HepG2 (cell line): Measurements from ENCODE around the gene RASD1. TPM values are rescaled to one million over a fixed set of nuclear protein-coding genes. Genes with fewer than 3 reads are reported as not detected.
A peak's percentile ranks its signal among the peaks of the same experiment; 100 is the strongest.

Source experiments
- EEA1 ChIP-seq: sonication (generic); formaldehyde crosslinking; IDR thresholded peaks from 2 replicates; pipeline ENCODE4 v1.5.1; 2020; ENCODE audit warnings: mild to moderate bottlenecking, missing genetic modification reagents, borderline replicate concordance
- KLF13 ChIP-seq: sonication (generic); formaldehyde crosslinking; IDR thresholded peaks from 2 replicates; pipeline ENCODE4 v1.4.0; 2020; ENCODE audit warnings: mild to moderate bottlenecking, missing genetic modification reagents
- MEIS1 ChIP-seq: sonication (generic); formaldehyde crosslinking; IDR thresholded peaks from 2 replicates; pipeline ENCODE4 v1.9.0; 2021; ENCODE audit warnings: mild to moderate bottlenecking, missing genetic modification reagents, moderate library complexity, borderline replicate concordance
- NCOA1 ChIP-seq: sonication (generic); formaldehyde crosslinking; IDR thresholded peaks from 2 replicates; pipeline ENCODE4 v1.9.0; 2021; ENCODE audit warnings: missing genetic modification reagents
- NR1H2 ChIP-seq: sonication (generic); formaldehyde crosslinking; IDR thresholded peaks from 2 replicates; pipeline ENCODE4 v1.8.1; 2022; ENCODE audit warnings: low read depth, missing genetic modification reagents, borderline replicate concordance
- PHF8 ChIP-seq: sonication (generic); formaldehyde crosslinking; IDR thresholded peaks from 2 replicates; pipeline ENCODE4 v1.5.0; 2020; ENCODE audit warnings: missing genetic modification reagents
- SALL1 ChIP-seq: sonication (generic); formaldehyde crosslinking; IDR thresholded peaks from 2 replicates; pipeline ENCODE4 v1.8.0; 2022; ENCODE audit warnings: mild to moderate bottlenecking, missing genetic modification reagents
- SNAPC2 ChIP-seq: sonication (generic); formaldehyde crosslinking; IDR thresholded peaks from 2 replicates; pipeline ENCODE4 v1.8.1; 2022; ENCODE audit warnings: mild to moderate bottlenecking, missing genetic modification reagents
- ZC3H4 ChIP-seq: sonication (generic); formaldehyde crosslinking; IDR thresholded peaks from 2 replicates; pipeline ENCODE4 v1.4.0; 2020; ENCODE audit warnings: missing genetic modification reagents, borderline replicate concordance
- ZNF292 ChIP-seq: sonication (generic); formaldehyde crosslinking; IDR thresholded peaks from 2 replicates; pipeline ENCODE4 v1.8.1; 2022; ENCODE audit warnings: mild to moderate bottlenecking, low read depth, missing genetic modification reagents, borderline replicate concordance
- ZNF34 ChIP-seq: sonication (generic); formaldehyde crosslinking; IDR thresholded peaks from 2 replicates; pipeline ENCODE4 v1.4.0; 2020; ENCODE audit warnings: mild to moderate bottlenecking, missing genetic modification reagents, borderline replicate concordance
- ZNF496 ChIP-seq: sonication (generic); formaldehyde crosslinking; IDR thresholded peaks from 2 replicates; pipeline ENCODE4 v1.8.1; 2023; ENCODE audit warnings: mild to moderate bottlenecking, moderate library complexity, missing genetic modification reagents; ENCODE audit not compliant: insufficient replicate concordance
- ZNF772 ChIP-seq: sonication (generic); formaldehyde crosslinking; IDR thresholded peaks from 2 replicates; pipeline ENCODE4 v1.5.0; 2020; ENCODE audit warnings: mild to moderate bottlenecking, missing genetic modification reagents
- polyA plus RNA-seq, 8 experiments: library from polyadenylated mRNA; depleted of rRNA in 3 of 8; stranded (reverse) in 7 of 8; unstranded in 1 of 8; fragments of >200 nt; fragmentation: Illumina TruSeq in 4 of 8; extraction: Trizol in 4 of 8; gene quantifications; 2 replicates each; pipeline versions ENCODE4 v1.2.1 to v1.2.3, GENCODE V29; 2011 to 2016; ENCODE audit warnings: low read depth in 4 of 8, missing spikeins in 1 of 8, mixed read lengths in 1 of 8; ENCODE audit not compliant: insufficient read depth in 1 of 8
- total RNA-seq, 5 experiments: library from RNA; depleted of rRNA; stranded (reverse); fragments of >200 nt; fragmentation: Illumina TruSeq; extraction: Trizol; gene quantifications; 2 replicates each; pipeline ENCODE4 v1.2.3, GENCODE V29; 2016; ENCODE audit warnings: low read depth in 1 of 5
- TF ChIP-seq, protein P1 (sequence below): sonication (generic); formaldehyde crosslinking; IDR thresholded peaks from 2 replicates; pipeline ENCODE4 v1.5.1; 2020; ENCODE audit warnings: mild to moderate bottlenecking, missing genetic modification reagents, moderate library complexity
- TF ChIP-seq, protein P2 (sequence below): sonication (generic); formaldehyde crosslinking; IDR thresholded peaks from 2 replicates; pipeline ENCODE4 v1.8.1; 2023; ENCODE audit warnings: mild to moderate bottlenecking, missing genetic modification reagents
- TF ChIP-seq, protein P3 (sequence below): sonication (generic); formaldehyde crosslinking; conservative IDR thresholded peaks from 2 replicates; pipeline ENCODE4 v1.5.0; 2020; ENCODE audit warnings: missing genetic modification reagents
- TF ChIP-seq, protein P4 (sequence below): sonication (generic); formaldehyde crosslinking; IDR thresholded peaks from 2 replicates; pipeline ENCODE4 v1.4.0; 2020; ENCODE audit warnings: mild to moderate bottlenecking, missing genetic modification reagents

Gene RASD1
- total and polyA plus RNA-seq, 2 of the 13 experiments (the other 11 are each of a cell fraction or from before 2014, with no cell fraction given) = 1.6 to 4.2 TPM

DNA sequence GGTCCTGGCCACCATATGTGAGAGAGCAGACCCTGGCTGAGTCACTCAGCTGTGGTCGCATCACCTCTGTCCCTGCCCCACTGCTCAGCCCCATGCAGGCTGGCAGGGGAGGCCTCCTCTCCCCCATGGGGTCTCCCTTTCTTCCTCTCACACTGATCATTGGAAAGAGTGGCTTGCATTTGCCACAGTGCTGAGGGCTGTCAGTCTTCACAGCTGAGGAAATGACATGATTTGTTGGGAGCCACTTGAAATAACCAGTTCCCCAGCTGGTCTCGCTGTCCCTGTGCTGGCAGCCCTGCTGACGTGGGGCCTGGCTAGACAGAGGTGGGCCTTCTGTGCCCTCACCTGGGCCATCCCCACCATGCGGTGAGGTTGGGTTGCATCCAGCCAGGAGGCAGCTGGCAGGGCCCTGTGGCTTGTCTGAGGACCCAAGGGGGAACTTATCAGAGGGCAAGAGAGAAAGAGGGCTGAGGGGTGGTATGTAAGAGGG, 49.5 kb downstream of the RASD1 start (continued):
- TF ChIP-seq, protein P1, sequence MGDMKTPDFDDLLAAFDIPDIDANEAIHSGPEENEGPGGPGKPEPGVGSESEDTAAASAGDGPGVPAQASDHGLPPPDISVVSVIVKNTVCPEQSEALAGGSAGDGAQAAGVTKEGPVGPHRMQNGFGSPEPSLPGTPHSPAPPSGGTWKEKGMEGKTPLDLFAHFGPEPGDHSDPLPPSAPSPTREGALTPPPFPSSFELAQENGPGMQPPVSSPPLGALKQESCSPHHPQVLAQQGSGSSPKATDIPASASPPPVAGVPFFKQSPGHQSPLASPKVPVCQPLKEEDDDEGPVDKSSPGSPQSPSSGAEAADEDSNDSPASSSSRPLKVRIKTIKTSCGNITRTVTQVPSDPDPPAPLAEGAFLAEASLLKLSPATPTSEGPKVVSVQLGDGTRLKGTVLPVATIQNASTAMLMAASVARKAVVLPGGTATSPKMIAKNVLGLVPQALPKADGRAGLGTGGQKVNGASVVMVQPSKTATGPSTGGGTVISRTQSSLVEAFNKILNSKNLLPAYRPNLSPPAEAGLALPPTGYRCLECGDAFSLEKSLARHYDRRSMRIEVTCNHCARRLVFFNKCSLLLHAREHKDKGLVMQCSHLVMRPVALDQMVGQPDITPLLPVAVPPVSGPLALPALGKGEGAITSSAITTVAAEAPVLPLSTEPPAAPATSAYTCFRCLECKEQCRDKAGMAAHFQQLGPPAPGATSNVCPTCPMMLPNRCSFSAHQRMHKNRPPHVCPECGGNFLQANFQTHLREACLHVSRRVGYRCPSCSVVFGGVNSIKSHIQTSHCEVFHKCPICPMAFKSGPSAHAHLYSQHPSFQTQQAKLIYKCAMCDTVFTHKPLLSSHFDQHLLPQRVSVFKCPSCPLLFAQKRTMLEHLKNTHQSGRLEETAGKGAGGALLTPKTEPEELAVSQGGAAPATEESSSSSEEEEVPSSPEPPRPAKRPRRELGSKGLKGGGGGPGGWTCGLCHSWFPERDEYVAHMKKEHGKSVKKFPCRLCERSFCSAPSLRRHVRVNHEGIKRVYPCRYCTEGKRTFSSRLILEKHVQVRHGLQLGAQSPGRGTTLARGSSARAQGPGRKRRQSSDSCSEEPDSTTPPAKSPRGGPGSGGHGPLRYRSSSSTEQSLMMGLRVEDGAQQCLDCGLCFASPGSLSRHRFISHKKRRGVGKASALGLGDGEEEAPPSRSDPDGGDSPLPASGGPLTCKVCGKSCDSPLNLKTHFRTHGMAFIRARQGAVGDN (CRISPR knock-in tag) = peak; percentile 82
- TF ChIP-seq EEA1 (CRISPR knock-in tag) = no peak
- 0 out of 2 replicates have a peak, but pooled peaks have one; percentile 1 for TF ChIP-seq ZNF292
- 0 out of 2 replicates have a peak, but pooled peaks have one; percentile 11 for TF ChIP-seq KLF13 (CRISPR knock-in tag)
- no peak for TF ChIP-seq ZNF496 (CRISPR knock-in tag)
- TF ChIP-seq, protein P2, sequence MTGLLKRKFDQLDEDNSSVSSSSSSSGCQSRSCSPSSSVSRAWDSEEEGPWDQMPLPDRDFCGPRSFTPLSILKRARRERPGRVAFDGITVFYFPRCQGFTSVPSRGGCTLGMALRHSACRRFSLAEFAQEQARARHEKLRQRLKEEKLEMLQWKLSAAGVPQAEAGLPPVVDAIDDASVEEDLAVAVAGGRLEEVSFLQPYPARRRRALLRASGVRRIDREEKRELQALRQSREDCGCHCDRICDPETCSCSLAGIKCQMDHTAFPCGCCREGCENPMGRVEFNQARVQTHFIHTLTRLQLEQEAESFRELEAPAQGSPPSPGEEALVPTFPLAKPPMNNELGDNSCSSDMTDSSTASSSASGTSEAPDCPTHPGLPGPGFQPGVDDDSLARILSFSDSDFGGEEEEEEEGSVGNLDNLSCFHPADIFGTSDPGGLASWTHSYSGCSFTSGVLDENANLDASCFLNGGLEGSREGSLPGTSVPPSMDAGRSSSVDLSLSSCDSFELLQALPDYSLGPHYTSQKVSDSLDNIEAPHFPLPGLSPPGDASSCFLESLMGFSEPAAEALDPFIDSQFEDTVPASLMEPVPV (CRISPR knock-in tag) = peak; percentile 5; the same call in 1 of the 2 replicates
- TF ChIP-seq ZNF34 = peak; percentile 18; the same call in 1 of the 2 replicates
- TF ChIP-seq ZC3H4 (CRISPR knock-in tag) = peak; percentile 19; the same call in 1 of the 2 replicates
- TF ChIP-seq NR1H2 = no peak
- TF ChIP-seq SALL1 (CRISPR knock-in tag) = no peak
- TF ChIP-seq MEIS1 (CRISPR knock-in tag) = no peak
- peak; percentile 64; the same call in 1 of the 2 replicates for TF ChIP-seq ZNF772 (CRISPR knock-in tag)
- TF ChIP-seq, protein P3, sequence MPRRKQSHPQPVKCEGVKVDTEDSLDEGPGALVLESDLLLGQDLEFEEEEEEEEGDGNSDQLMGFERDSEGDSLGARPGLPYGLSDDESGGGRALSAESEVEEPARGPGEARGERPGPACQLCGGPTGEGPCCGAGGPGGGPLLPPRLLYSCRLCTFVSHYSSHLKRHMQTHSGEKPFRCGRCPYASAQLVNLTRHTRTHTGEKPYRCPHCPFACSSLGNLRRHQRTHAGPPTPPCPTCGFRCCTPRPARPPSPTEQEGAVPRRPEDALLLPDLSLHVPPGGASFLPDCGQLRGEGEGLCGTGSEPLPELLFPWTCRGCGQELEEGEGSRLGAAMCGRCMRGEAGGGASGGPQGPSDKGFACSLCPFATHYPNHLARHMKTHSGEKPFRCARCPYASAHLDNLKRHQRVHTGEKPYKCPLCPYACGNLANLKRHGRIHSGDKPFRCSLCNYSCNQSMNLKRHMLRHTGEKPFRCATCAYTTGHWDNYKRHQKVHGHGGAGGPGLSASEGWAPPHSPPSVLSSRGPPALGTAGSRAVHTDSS (CRISPR knock-in tag) = no peak
- TF ChIP-seq, protein P4, sequence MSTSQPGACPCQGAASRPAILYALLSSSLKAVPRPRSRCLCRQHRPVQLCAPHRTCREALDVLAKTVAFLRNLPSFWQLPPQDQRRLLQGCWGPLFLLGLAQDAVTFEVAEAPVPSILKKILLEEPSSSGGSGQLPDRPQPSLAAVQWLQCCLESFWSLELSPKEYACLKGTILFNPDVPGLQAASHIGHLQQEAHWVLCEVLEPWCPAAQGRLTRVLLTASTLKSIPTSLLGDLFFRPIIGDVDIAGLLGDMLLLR = no peak
- no peak for TF ChIP-seq PHF8
- 0 out of 2 replicates have a peak, but pooled peaks have one; percentile 38 for TF ChIP-seq NCOA1 (CRISPR knock-in tag)
- TF ChIP-seq SNAPC2 (CRISPR knock-in tag) = peak; percentile 27; the same call in 1 of the 2 replicates
